Activated T-helper 9 cell treated with anti-CD3 and anti-CD28 coated beads, Interleukin-2, amount 50 U/mL, for 16 hours (primary cell): Measurements from ENCODE around the gene PTX4.

Experiments
- DNase-seq: peaks from one replicate; pipeline ENCODE4 v3.0.0-alpha.2; 2020; ENCODE audit warnings: low read depth

PTX4 gene

DNA sequence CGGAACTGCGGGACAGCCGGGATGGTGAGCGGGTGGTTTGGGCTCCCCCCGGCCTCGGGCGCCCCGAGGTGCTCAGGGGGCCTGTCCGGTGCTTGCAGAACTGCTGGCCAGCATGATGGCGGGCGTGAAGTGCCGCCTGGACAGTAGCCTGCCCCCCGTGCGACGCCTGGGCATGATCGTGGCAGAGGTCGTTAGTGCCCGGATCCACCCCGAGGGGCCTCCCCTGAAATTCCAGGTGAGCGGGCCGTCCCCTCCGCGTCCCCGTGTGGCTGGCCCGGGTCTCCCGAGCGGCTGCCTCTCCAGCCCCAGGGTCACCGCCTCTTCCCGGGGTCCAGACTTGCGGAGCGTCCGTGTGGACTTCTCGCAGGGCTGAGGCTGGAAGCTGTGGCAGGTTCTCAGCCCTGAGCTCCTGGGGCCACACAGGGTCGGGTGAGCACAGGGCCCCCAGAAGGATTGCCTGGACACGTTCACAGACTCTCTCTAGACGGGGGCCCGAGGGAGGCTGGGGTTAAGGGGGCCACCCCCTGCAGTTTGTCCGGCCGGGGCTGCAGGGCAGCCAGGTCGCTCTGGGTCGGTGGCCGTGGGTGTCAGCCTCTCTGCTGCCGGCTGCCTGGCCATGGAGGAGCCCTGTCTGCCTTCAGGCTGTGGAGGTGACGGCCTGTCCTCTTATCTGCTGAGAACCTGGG, 11.9 kb upstream of the PTX4 start:
- no peak for DNase-seq

DNA sequence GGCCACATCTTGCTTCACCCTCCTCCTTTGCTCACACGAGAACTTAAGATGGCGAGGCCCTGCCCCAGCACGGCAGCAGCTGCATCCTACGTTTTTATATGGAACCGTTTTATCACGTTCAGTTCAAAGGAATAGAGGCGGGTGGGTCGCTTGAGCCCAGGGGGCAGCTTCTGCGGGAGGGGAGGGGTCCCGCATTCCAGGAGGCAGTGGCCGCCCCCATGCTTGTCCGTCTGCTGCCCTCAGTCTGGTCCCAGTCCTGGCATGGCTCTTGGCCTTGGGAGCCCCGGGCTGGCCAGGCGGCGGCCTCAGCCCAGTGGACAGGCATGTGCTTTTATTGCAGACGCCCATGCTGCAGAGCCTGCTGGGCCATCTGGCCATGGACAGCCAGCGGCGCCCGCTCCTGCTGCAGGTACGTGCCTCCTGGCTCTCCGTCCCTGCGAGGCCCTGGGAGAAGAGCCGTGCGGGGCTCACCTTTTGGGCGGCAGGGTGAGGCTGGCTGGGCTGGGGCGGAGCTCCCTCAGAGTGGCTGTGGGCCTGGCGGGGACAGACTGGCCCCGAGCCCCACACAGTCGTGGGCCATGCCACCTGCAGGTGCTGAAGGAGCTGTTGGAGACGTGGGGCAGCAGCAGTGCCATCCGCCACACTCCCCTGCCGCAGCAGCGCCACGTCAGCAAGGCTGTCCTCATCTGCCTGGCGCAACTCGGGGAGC, 11.2 kb upstream of the PTX4 start:
- DNase-seq = no peak

DNA sequence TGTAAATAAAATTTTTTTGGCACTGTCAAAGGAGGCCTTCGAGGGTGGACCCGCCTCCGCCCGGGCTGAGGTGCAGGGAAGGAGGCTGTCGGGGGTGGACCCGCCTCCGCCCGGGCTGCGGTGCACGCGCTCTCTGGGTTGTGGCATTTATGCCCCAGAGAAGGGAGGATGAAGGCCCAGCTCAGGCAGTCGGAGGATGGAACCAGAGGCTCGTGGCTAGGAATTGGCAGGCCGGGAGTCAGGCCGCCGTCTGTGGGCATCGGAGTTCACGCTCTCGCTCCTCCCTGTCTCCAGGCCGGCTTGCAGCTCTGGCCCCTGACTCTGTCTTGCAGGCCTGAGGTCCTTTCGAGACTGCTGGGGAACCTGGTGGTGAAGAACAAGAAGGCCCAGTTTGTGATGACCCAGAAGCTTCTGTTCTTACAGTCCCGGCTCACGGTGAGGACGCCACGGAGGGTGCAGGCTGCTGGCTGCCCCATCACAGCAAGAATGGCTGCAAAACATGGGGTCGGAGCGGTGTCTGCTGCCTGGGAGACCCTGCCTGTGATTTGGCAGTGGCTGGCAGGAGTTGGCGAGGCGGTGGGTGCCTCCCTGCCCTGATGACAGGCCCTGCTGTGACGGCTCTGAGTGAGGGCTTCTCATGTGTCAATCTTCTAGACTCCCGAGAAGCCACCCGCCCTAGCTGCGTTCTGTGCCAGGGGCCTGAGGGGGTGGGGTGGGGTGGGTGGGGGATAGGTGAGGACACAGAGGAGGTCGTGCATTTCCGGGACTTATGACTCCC, 10.3 kb upstream of the PTX4 start:
- DNase-seq = no peak

DNA sequence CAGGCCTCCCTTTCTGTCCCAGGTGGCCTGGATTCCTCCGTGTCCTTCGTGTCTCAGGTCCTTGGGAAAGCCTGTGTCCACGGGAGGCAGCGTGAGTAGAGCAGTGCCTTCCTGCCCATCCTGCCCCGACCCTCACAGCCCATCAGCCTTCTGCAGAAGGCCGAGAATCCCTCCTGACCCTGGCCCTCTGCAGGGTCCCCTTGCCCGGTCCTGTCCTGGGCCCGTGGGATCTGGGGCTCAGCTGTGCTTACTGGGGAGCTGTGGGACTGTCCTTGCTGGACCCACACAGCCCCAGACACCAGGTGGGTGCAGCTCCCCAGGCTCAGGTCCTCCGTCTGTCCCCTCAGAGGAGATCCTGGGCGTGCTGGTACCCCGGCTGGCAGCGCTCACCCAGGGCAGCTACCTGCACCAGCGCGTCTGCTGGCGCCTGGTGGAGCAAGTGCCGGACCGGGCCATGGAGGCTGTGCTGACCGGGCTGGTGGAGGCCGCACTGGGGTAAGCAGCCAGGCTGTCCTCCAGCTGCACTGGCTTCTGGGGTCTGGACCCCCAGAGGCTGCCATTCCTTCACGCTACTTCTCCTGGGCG, 8.4 kb upstream of the PTX4 start:
- DNase-seq = no peak

DNA sequence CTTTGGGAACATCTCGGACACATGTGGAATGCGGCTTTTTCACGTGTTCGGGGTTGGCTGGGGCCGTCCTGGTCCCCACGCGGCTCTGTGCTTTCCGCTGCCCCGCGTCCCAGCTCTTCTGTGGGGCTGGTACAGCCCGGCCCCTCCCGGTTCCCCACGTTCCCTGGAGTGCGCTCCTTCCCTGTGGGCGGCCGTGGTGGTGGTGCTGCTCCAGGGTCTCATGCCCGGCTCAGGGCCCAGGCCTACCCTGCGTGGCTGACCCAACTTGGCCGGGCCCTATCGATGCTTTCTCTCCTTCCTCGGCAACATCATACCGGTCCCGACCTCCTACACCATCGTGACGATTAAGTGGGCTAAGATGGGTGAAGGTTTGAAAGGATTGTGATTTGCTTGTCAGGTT, 7.7 kb upstream of the PTX4 start:
- no peak for DNase-seq

DNA sequence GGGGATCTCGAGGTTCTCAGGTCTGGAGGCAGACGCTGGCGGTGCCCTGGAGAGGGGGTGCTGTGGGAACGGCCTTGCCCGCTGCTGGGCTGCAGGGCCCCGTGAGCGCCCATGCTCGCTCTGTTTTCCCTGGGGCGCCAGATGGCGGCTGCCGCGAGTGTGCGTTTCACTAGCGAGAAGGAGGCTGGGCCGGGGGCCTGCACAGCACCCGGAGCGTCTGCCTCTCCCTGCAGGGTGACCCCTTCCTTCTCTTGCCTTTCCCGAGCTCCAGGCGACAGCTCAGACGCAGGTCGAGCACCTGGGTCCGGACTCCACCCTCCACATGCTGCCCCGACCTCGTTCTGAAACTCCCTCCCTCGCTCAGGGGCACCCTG, 7.1 kb upstream of the PTX4 start:
- DNase-seq = no peak

DNA sequence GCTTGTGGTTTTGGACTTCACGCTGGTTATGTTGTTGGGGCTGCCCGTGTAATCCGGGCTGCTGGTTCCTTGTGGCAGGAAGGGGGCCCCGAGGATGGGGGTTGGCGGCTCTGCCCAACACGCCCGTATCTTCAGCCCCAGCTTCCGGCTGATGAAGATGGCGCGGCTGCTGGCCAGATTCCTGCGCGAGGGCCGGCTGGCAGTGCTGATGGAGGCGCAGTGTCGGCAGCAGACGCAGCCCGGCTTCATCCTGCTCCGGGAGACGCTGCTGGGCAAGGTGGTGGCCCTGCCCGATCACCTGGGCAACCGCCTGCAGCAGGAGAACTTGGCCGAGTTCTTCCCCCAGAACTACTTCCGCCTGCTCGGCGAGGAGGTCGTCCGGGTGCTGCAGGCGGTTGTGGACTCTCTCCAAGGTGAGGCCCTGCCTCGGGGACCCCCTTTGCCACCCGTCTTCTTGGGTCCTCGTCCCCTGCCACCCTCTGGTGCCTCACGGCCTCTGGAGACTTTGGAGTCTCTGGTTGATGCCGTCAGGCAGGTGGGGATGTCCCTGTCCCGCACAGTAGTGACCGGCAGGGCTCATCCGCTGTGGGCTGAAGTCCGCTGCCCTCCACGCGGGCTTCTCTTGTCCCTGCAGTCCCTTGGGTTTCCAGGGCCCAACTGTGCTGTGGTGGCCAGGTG, 6.6 kb upstream of the PTX4 start:
- DNase-seq = no peak

DNA sequence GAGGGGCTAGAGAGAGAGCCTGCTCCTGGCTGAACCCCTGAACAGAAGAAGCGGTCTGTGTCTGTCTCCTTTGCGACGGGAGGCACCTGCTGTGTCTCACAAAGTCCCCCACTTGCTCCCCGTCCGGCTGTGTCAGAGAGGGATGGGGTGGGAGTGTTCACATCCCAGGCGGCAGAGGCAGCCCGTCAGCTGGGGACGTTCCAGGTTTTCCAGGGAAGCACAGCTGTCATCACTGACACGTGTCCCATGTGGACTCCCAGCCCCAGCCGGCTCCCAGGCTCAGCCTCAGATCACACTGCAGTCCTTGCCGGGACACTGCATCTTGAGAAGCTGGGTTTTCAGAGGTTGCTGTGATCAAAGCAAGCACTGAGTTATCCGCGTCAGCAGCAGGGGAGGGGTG, 6.0 kb upstream of the PTX4 start:
- no peak for DNase-seq

DNA sequence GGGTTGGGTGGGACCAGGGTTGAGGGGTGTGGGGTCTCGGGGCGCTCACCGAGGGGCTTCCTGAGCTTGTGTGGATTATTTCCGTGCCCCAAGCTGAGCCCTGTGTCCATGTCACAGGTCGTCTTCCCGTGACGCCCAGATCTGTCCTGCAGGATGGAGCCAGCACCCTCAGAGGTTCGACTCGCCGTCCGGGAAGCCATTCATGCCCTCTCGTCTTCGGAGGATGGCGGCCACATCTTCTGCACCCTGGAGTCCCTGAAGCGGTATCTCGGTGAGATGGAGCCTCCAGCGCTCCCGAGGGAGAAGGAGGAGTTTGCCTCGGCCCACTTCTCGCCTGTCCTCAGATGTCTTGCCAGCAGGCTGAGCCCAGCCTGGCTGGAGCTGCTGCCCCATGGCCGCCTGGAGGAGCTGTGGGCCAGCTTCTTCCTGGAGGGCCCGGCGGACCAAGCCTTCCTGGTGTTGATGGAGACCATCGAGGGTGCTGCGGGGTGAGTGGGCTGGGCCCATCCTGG, 5.4 kb upstream of the PTX4 start:
- DNase-seq = no peak

DNA sequence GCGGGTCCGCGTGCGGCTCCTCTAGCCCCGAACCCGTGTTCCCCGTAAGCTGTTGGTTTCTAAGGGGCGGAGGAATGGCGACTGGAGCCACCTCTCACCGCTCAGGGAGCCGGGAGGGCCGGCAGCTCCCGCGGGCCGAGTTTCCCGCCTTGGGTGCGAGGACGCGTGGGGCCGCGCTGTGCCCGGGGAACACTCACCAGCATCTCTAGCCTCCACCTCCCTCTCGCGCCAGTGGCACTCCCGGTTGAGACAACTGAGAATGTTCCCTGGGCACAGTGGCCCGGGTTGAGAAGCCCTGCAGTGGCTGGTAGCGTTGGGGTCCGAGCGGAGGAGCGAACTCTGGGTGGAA, 5.0 kb upstream of the PTX4 start:
- no peak for DNase-seq

DNA sequence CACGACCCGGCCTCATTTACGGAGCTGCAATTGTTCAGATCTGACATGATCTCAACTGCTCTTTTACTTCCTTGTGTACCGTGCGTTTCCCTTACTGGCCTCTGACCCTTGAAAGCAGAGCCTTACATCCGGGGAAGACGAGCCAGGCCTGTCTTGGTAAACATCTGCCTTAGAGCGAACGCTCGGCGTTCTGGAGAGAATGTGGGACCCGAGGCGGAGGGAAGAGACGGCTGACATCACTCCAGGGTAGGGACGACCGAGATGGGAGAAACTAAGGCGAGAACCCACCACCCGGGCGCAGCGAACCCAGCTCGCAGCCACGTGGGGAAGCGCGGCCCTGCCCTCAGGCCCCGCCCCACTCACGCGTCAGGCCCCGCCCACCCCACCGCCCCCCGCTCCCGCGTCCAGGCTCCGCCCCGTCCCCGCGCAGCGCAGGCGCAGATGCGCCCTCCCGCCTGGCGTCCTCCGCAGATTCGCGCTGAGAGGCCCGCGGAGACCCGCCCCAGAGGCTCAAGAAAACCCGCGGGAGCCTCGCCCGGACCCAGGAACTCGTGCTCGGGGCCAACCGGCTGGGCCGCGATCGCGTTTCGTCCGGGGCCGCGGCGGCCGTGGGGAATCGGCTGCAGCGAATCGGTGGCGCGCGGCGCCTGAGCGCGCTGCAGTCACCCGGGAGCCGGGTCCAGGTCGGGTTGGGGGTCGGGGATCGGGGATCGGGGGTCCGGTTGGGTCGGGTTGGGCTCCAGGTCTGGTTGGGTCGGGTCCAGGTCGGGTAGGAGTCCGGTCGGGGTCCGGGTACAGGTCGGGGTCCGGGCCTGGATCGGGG, 4.4 kb upstream of the PTX4 start, which contains the start of gene TELO2:
TSS of gene TELO2 (plus strand) at position 438 of the 823 bp plus-strand sequence. CDS start 922 bp downstream, outside the sequence.
- peak; percentile 83 for DNase-seq

DNA sequence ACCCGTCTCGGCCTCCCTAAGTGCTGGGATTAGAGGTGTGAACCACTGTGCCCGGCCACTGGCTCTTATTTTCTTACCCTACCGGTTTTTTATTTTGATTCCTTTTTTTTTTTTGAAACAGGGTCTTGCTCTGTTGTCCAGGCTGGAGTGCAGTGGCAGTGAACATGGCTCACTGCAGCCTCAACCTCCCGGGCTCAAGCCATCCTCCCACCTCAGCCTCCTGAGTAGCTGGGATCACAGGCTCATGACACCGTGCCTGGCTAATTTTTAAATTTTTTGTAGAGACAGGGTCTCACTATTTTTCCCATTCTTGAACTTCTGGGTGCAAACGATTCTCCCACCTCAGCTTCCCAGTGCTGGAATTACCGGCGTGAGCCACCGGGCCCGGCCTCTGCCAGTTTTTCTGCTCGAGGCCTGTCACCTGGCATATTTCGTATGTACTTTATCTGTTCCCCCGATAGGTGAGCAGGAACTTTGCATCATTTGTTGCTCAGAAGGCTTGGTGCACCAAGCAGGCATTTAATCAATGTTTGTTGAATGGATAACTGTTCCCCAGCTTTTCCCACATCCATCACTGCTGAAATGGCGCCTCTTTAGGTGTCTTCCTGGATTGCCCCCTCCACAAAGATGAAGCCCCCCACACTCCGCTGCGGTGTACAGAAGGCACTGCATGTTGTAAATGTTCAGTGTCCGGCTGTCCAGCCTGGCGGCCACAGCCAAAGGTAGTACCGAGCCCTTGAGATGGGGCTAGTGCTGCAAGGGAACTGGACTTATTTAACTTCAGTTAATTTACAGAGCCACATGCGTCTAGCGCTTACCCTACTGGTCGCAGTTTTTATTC, 3.6 kb upstream of the PTX4 start:
- DNase-seq = no peak

DNA sequence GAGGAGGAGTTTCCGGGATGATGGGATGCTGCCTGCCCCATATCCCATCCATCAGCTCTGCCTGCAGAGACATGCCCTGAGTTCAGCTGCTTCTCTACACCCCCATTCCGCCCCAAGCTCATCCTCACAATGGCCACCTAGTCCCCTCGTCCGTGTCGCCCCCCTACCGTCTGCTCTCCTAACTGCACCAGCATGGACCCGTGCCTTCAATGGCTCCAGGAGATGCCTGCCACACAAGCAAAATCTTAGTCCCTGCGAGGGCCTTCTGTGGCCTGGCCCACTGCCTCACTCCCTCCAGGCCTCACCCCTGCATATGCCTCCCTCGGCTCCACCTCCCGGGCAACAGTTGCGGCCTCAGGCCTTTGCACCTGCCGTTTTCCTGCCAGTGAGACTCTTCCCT, 2.6 kb upstream of the PTX4 start:
- no peak for DNase-seq

DNA sequence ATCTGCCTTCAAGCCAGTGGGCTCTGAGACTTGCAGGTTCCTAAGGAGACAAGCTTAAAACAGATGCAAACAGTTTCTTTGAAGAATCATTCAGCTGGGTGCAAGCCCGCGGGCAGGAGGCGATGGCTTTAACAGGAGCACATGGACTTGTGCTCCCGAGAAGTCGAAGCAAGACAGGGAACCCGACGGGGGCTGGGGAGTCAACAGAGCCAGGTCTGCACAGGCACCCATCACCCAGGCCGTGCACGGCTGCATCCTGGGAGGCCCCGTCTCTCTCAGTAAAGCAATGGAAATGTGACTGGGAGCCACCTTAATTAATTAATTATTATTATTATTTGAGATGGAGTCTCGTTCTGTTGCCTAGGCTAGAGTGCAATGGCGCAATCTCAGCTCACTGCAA, 333 bp upstream of the PTX4 start:
- no peak for DNase-seq

DNA sequence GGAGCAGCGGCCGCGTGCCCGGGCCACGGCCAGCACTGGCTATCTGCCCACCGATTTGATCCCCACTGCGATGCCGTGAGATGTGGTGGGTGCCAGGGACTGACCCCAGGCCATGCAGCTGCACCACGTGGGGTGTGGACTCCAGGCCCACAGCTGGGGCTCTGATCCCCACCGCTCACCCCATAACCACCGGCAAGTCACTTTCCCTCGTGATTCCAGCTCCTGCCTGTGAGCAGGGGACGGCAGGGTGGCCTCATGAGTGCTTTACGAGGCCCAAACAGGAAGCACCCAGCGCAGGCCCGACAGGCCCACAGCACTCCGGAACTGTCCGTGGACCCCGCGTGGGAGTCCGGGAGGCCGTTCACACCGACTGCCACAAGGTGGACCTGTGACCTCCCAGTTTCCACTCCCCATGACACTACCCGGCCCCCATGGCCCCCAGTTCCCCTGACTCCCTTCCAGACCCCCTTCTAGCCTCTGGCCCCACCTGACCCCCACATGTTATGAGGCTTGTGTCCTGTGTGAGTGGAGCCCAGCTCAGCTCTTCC, 616 bp downstream of the PTX4 start:
- DNase-seq = no peak

DNA sequence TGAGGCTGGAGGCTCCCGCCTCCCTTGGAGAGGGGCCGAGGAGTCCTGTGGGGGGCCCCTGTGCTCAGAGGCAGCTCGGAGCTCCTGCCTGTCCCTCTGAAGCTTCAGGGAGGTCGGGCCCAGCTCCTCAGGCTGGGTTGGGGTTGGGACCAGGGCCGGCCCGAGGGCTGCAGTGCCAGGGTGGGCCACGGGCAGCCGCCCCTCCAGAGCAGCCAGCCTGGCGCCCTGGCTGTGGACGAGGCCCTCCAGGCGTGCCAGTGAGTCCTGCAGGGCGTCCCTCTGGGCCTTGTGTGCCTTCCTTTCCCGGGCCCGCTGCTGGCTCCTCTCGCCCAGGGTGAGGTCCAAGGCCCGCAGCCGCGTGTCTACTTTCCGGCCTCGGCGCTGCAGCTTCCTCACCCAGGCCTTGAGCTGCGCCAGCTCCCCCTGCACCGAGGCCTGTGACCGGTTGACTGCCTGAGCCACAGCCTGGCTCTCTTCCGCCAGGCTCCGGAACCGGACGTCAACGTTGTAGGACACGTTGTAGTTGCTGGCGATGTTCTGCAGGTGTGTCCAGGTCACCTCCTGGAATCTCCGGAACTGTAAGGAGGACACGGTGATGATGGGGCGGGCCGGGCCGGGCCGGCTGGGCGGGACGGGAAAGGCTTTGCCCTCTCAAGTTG, 1.2 kb downstream of the PTX4 start:
- DNase-seq = no peak

DNA sequence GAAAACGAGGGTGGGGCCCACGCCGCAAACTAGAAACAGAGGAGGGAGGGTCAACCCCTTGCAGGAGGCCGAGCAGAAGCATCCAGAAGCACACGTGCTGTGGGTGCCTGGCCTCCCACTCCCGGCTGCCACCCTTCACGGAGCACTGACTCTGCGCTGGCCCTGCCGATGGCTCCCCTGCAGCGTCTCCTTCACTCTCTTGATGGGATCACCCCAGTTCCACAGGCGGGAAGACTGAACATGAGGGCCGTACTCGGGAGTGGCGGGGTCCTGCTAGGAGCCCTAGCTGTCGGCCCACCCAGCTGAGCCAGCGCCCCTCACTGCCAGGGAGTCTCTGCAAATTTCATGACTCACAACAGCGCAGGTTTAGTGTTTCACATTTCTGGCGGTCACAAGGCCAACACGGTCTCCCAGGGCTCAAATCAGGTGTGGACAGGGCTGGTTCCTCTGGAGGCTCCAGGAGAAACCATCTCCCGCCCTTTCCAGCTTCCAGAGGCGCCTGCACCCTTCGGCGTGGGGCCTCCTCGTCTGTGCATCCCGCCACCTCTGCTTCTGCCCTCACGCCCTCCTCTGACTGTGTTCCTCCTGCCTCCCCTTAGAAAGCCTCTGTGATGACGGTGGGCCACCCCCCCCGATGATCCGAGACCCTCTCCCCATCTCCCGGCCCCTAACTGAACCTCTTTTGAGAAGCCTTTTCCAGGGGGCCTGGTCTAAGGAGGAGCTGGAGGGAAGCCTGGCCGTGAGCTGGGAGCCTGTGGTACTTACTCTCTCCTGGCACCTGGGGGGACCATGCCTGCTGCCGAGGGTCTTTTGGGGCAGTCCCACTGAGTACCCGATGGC, 2.0 kb downstream of the PTX4 start:
- no peak for DNase-seq

DNA sequence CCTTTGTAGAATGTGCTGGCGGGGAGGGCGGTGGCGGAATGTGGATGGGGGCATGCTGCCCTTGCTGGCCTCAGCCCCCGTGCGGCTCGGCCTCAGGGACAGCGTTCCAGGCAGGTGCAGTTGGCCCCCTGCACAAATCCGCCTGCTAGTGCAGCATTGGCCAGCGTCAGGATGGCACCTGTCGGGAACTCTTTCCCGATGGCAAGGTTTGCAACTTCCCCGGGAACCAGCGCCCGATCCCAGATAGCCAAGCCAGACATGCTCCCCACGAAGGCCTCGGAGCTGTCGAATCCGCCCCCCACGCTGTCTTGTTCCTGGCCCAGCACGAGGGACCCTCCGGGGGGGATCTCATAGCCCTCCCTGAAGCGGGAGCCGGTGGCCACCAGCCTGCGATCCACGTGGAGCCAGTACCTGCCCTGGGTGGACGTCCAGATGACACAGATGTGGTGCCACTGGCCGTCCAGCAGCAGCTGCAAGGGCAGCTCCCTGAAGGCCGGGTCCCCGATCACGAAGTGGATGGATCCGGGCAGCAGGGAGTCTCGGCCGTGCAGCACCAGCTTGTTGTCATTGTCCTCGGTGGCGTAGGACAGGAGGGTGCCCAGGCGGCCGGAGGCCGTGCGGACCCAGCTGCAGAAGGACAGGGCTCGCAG, 2.8 kb downstream of the PTX4 start:
- no peak for DNase-seq
